Measurements from ENCODE around the gene SRM.
"Not testable (repeated sequence)": the region's sequence is repeated elsewhere in the genome, so short reads cannot be mapped to it uniquely, and the experiment has no call there.

SRM gene

DNA sequence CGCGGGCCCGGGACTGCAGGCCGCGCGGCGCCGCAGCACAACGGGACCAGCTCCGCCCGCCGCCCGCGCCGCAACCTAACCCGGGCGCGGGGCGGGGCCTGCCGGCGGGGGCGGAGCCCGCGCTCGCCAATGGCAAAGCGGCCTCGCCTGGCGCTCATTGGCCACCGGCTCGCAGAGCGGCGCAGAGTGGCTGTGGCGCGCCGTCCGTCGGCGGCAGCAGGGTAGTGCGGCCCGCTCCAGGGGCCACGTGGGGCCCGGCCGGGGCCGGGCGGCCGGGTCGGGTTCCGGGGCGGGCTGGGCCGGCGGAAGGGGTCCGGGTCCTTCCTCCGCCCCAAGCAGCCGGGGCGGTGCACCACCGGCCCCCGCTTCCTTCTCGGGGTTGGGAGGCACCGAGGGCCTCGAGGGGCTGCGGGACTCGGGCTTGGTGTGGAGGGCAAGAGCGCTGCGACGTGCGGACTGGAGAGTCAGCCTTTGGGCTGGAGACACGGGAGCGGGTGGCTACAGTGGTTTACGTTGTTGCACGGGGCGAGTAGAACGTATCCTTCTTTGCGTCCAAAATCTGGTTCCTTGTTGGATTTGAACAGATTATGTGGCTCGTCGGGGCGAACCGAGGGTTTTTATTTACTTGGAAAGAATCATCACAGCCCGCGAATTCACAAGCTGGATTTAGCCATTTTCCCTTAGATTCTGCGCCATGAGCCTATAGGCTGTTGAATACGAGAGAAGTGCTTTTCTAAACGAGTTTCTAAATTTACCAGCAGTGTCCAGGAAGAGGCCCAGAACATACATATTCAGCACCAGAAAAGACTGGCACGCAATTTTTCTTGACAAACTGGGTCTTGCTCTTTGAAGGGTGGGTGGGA, at the start of gene SRM:
Gene SRM, minus strand, starts transcription at position 51 of the 863 bp plus-strand sequence. CDS start 75 bp downstream, outside the sequence.
- peak within 1 kb of the TSS; percentile 78 for H3K27ac ChIP-seq
- TF ChIP-seq, protein P1, sequence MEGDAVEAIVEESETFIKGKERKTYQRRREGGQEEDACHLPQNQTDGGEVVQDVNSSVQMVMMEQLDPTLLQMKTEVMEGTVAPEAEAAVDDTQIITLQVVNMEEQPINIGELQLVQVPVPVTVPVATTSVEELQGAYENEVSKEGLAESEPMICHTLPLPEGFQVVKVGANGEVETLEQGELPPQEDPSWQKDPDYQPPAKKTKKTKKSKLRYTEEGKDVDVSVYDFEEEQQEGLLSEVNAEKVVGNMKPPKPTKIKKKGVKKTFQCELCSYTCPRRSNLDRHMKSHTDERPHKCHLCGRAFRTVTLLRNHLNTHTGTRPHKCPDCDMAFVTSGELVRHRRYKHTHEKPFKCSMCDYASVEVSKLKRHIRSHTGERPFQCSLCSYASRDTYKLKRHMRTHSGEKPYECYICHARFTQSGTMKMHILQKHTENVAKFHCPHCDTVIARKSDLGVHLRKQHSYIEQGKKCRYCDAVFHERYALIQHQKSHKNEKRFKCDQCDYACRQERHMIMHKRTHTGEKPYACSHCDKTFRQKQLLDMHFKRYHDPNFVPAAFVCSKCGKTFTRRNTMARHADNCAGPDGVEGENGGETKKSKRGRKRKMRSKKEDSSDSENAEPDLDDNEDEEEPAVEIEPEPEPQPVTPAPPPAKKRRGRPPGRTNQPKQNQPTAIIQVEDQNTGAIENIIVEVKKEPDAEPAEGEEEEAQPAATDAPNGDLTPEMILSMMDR (IDR thresholded peaks at IDR 0.05), result peak; percentile 29; the same call in 1 of the 2 replicates
- no peak for TF ChIP-seq ZFX (IDR thresholded peaks at IDR 0.05; ENCODE audit: borderline replicate concordance)

DNA sequence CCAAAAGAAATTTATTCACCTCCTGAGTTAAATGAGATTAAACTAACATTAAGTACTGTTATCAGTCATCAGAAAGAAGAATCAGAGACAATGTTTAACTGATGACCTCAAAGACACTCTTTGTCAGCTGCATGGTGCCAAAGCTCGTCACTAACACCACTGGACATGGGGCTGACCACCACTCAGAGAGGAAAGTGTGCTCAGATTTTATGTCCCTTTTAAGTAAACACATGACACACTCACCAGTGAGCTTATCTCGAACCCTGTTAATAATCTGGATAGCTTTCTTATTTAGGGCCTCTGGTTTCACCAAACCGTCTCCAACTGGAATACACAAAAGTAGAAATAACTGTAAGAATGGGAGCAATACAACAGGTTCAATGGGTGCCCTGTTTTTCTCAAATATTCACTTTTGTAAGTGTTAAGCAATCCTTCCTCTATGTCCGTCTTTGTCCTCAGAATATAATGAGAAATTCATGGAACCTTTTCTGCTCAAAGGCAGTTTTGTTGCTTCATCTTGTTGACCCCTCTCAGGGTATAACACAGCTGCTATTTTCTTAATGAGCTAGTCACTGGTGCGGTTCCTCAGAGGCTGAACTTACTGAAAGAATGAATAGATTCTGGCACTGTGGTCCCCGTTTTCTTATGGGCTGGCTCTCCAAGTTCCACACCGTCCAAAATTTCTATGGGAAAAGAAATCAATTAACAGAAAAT, 49.4 kb upstream of the SRM start:
- TF ChIP-seq, protein P1 (IDR thresholded peaks at IDR 0.05), result no peak
- no peak for TF ChIP-seq ZFX (IDR thresholded peaks at IDR 0.05; ENCODE audit: borderline replicate concordance)
- no peak overlapping the region for H3K27ac ChIP-seq

DNA sequence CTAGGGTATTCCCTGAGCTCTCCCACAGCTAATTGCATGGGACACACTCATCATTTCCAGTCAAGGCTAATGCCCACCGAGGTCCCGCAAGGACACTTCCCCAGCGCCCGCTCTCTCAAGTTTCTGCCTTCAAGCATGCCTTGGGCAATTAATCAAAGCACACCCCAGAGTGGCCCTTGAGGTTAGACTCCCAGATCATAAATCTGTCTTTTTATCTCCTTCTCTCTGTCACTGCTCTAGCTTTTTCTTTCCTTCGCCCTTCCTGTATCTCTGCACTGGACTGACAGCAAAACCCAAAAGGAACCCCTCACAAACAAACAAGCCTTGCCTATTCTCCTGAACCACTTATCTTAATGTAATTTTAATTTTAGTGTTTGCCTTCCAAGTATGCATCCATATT, 47.8 kb upstream of the SRM start:
- TF ChIP-seq, protein P1 (IDR thresholded peaks at IDR 0.05), result no peak
- TF ChIP-seq ZFX (IDR thresholded peaks at IDR 0.05; ENCODE audit: borderline replicate concordance), result no peak
- no peak overlapping the region for H3K27ac ChIP-seq

DNA sequence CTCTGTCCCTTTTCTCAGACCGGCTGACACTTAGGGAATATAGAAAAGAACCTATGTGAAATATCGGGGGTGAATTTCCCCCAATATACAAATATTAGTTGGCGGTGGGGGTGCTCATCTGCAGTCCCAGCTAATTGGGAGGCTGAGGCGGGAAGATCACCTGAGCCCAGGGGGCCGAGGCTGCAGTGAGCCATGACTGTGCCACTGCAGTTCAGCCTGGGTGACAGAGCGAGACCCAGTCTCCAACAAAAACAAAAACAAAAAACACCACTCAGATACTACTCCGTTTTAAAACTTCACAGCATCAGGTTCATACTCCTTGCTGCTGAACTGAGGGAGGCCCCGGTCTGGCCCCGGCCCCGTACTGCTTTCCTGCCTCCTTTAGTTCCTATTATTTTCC, 45.8 kb upstream of the SRM start:
- TF ChIP-seq, protein P1 (IDR thresholded peaks at IDR 0.05), result no peak
- no peak for TF ChIP-seq ZFX (IDR thresholded peaks at IDR 0.05; ENCODE audit: borderline replicate concordance)
- no peak overlapping the region for H3K27ac ChIP-seq

DNA sequence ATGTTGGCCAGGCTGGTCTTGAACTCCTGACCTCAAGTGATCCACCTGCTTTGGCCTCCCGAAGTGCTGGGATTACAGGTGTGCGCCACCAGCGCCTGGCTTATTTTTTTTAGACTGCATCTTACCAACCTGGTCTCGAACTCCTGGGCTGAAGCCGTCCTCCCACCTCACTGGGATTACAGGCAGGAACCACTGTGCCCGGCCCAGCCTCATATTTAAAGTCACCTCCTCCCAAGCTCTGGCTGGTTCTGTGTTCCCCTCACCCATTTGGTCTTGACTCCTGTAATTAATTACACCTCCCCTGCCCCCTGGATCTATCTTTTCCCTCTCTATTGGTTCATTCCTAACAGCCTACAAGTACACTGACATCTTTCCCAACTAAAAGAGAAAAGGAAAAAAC, 41.5 kb upstream of the SRM start:
- H3K27ac ChIP-seq, result no peak overlapping the region
- no peak for TF ChIP-seq ZFX (IDR thresholded peaks at IDR 0.05; ENCODE audit: borderline replicate concordance)
- TF ChIP-seq, protein P1 (IDR thresholded peaks at IDR 0.05), result no peak

DNA sequence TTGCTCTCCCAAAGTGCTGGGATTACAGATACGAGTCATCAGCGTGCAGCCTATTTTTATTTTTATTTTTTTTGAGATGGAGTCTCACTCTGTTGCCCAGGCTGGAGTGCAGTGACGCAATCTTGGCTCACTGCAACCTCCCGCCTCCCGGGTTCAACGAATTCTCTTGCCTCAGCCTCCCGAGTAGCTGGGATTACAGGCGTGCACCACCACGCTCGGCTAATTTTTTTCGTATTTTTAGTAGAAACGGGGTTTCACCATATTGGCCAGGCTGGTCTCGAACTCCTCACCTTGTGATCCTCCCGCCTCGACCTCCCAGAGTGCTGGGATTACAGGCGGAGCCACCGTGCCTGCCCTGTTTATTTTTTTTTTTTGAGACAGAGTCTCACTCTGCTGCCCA, 41.0 kb upstream of the SRM start:
- H3K27ac ChIP-seq, result not testable (repeated sequence)

DNA sequence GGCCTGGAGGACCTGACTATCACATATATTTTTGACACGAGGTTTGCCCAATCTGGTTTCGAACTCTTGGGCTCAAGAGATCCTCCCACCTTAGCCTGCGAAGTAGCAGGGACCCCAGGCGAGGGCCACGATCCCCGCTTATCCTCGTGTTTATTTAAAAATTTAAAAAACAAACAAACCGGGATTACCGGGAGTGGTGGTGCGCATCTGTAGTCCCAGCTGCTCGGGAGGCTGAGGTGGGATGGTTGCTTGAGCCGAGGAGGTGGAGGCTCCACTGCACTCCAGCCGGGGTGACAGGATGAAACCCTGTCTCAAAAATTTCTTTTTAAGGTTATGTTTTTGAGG, 40.3 kb upstream of the SRM start:
- peak overlapping the region; percentile 72 for H3K27ac ChIP-seq
- TF ChIP-seq, protein P1 (IDR thresholded peaks at IDR 0.05), result no peak
- no peak for TF ChIP-seq ZFX (IDR thresholded peaks at IDR 0.05; ENCODE audit: borderline replicate concordance)
